Panc1 (cell line): ENCODE results near the gene SUDS3. TPM values are rescaled to one million over a fixed set of nuclear protein-coding genes. Genes with fewer than 3 reads are reported as not detected.

Source experiments
- ATAC-seq: fragments of 200-7000 bp; cut with Tn5 transposase; 2 replicates; pipeline ENCODE4 v1.9.1; 2020; ENCODE audit warnings: mild to moderate bottlenecking, moderate library complexity
- BruUV-seq: library from RNA; stranded (reverse); fragments of 400-500 nt; replicated peaks from 2 replicates; lab custom pipeline; 2021; lab: Mats Ljungman, UMichigan
- CTCF ChIA-PET: fragments of 300-600 bp; sonication (Branson Sonifier 250); formaldehyde crosslinking; loops from one replicate; lab custom pipeline; 2022; ENCODE audit warnings: antibody characterized with exemption; lab: Charles Lee
- POLR2A ChIA-PET: fragments of 300-600 bp; sonication (Branson Sonifier 250); formaldehyde crosslinking; loops from one replicate; lab custom pipeline; 2022; ENCODE audit warnings: antibody characterized with exemption; lab: Charles Lee
- DNase-seq: peaks from one replicate; pipeline ENCODE4 v3.0.0-alpha.2; 2010; ENCODE audit warnings: low read depth, low spot score
- H3K27ac ChIP-seq: 2 replicates; pipeline ENCODE4 v1.5.1; 2011; ENCODE audit warnings: mild to moderate bottlenecking, low read length, inconsistent platforms
- H3K27me3 ChIP-seq: fragments of 200-500 bp; sonication (Bioruptor generic); 2 replicates; pipeline ENCODE4 v1.6.0; 2014; ENCODE audit warnings: low read length, inconsistent platforms; ENCODE audit not compliant: control insufficient read depth, insufficient read depth
- H3K36me3 ChIP-seq: fragments of 200-500 bp; sonication (Bioruptor generic); 2 replicates; pipeline ENCODE4 v1.5.1; 2014; ENCODE audit warnings: inconsistent platforms, mild to moderate bottlenecking, low read length, moderate library complexity; ENCODE audit not compliant: control insufficient read depth, insufficient read depth
- H3K4me1 ChIP-seq: 2 replicates; pipeline ENCODE4 v1.5.1; 2011; ENCODE audit warnings: inconsistent platforms, mild to moderate bottlenecking, low read length, moderate library complexity; ENCODE audit not compliant: control insufficient read depth, insufficient read depth
- H3K4me3 ChIP-seq, 2 experiments: 2 replicates each; pipeline ENCODE4 v1.5.1; 2011 to 2012; ENCODE audit warnings: low read depth in 2 of 2, low read length in 2 of 2, mild to moderate bottlenecking in 2 of 2, inconsistent platforms in 1 of 2, moderate library complexity in 1 of 2
- H3K9me3 ChIP-seq: fragments of 200-500 bp; sonication (Bioruptor generic); 2 replicates; pipeline ENCODE4 v1.5.1; 2014; ENCODE audit warnings: low read depth, mild to moderate bottlenecking, inconsistent platforms, low read length, moderate library complexity; ENCODE audit not compliant: control insufficient read depth, insufficient read depth
- POLR2AphosphoS5 ChIP-seq: IDR thresholded peaks from 2 replicates; pipeline ENCODE4 v1.6.1; 2012; ENCODE audit warnings: mild to moderate bottlenecking, low read depth, low read length, moderate library complexity
- REST ChIP-seq, 2 experiments: IDR thresholded peaks; 2 replicates each; pipeline ENCODE4 v1.6.1; 2011 to 2012; ENCODE audit warnings: low read depth in 2 of 2, control low read depth in 1 of 2, low read length in 1 of 2, mild to moderate bottlenecking in 1 of 2, moderate library complexity in 1 of 2; ENCODE audit not compliant: insufficient read depth in 1 of 2
- SIN3A ChIP-seq: IDR thresholded peaks from 2 replicates; pipeline ENCODE4 v1.6.1; 2012; ENCODE audit warnings: low read depth, mild to moderate bottlenecking, low read length, moderate library complexity, borderline replicate concordance; ENCODE audit not compliant: insufficient read depth
- TCF7L2 ChIP-seq: IDR thresholded peaks from 2 replicates; pipeline ENCODE4 v1.6.1; 2011; ENCODE audit warnings: mild to moderate bottlenecking, low read depth, low read length, inconsistent platforms
- in situ Hi-C: cut with HindIII; loops from 2 replicates; pipeline ENCODE4 v1.10.0; 2016; ENCODE audit warnings: low sequenced_read_pairs, low pct_unique_long_range_greater_than_20kb
- intact Hi-C: fragments of 100-400 bp; cut with micrococcal nuclease; formaldehyde crosslinking; loops from one replicate; pipeline ENCODE4 v1.10.0; 2022; ENCODE audit not compliant: unreplicated experiment
- total RNA-seq: library from RNA; stranded (reverse); gene quantifications from one replicate; pipeline ENCODE4 v1.2.1, GENCODE V29; 2021; ENCODE audit not compliant: unreplicated experiment
- TF ChIP-seq, protein P1 (sequence below): fragments of 450-650 bp; IDR thresholded peaks from 2 replicates; pipeline ENCODE4 v1.5.1; 2017; ENCODE audit warnings: mild to moderate bottlenecking

SUDS3 gene
- total RNA-seq, 1 experiment from 2014 or later: 37.4 TPM

DNA sequence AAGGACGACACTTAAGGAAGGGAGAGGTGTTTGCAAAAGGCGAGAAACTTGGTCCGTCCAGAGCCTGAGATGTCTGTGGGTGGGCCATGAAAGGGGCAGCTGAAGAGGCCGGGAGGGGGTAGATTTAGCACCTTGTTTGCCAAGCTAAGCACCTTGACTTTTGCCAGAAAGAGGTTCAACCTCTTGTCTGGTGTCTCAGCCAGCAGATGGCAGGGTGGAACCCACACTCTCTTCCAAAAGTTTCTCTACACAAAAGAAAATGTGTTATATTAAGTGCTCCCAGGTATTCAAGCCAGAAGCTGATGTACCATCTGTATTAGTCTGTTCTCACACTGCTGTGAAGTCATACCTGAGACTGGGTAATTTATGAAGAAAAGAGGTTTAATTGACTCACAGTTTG, 69.9 kb downstream of the SUDS3 start:
- no peak overlapping the region for H3K27ac ChIP-seq
- H3K27me3 ChIP-seq: peaks cover 3% of the 10 kb centered on the region; the same call in 1 of the 2 replicates
- CTCF ChIA-PET: no interaction called here
- intact Hi-C loops (no loop called here), in situ Hi-C loops (no loop called here)
- no peaks in the 10 kb centered on the region for H3K36me3 ChIP-seq
- TF ChIP-seq, protein P1, sequence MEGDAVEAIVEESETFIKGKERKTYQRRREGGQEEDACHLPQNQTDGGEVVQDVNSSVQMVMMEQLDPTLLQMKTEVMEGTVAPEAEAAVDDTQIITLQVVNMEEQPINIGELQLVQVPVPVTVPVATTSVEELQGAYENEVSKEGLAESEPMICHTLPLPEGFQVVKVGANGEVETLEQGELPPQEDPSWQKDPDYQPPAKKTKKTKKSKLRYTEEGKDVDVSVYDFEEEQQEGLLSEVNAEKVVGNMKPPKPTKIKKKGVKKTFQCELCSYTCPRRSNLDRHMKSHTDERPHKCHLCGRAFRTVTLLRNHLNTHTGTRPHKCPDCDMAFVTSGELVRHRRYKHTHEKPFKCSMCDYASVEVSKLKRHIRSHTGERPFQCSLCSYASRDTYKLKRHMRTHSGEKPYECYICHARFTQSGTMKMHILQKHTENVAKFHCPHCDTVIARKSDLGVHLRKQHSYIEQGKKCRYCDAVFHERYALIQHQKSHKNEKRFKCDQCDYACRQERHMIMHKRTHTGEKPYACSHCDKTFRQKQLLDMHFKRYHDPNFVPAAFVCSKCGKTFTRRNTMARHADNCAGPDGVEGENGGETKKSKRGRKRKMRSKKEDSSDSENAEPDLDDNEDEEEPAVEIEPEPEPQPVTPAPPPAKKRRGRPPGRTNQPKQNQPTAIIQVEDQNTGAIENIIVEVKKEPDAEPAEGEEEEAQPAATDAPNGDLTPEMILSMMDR: peak; percentile 24; the same call in 1 of the 2 replicates
- TF ChIP-seq REST (IDR thresholded peaks at IDR 0.05; ENCODE audit: insufficient read depth in 1 of 2, low read depth in 2 of 2, low read length in 1 of 2): no peak
- DNase-seq (no peak), ATAC-seq (no peak)
- POLR2A ChIA-PET: no interaction called here
- no peaks in the 10 kb centered on the region for H3K9me3 ChIP-seq
- no peaks in the 10 kb centered on the region for H3K4me1 ChIP-seq
- BruUV-seq: no TSS peak
- no peak overlapping the region for H3K4me3 ChIP-seq

- CTCF ChIA-PET: no interaction called here
- Histone ChIP-seq H3K4me3 (no peak overlapping the region), H3K4me1 (no peaks in the 10 kb centered on the region), H3K27me3 (peaks cover 8% of the 10 kb centered on the region), H3K36me3 (no peaks in the 10 kb centered on the region), H3K9me3 (no peaks in the 10 kb centered on the region), H3K27ac (no peak overlapping the region)
- no TSS peak for BruUV-seq
- TF ChIP-seq TCF7L2 (no peak), SIN3A (no peak), REST (IDR thresholded peaks at IDR 0.05; ENCODE audit: insufficient read depth in 1 of 2, low read depth in 2 of 2, low read length in 1 of 2) (no peak), POLR2AphosphoS5 (no peak)
- TF ChIP-seq, protein P1: no peak
- in situ Hi-C loops: no loop called here
- DNase-seq: no peak
- POLR2A ChIA-PET: no interaction called here
- ATAC-seq: no peak
- intact Hi-C loops: no loop called here
Measured at GRCh38 chr12:118447181-118447580, 70.8 kb downstream of the SUDS3 start.
